Glutamatergic neuron (in vitro differentiated cells): Measurements from ENCODE around the gene CEP63. TPM values are rescaled to one million over a fixed set of nuclear protein-coding genes. Genes with fewer than 3 reads are reported as not detected.

Source experiments
- DNase-seq: peaks from one replicate; pipeline ENCODE4 v3.0.0; 2022
- H3K27ac Mint-ChIP-seq: one replicate; pipeline ENCODE4 v1.8.0; 2020; ENCODE audit warnings: mild to moderate bottlenecking, mixed read lengths, inconsistent platforms; ENCODE audit not compliant: unreplicated experiment
- H3K27me3 Mint-ChIP-seq: one replicate; pipeline ENCODE4 v1.8.0; 2020; ENCODE audit warnings: mild to moderate bottlenecking, moderate library complexity, mixed read lengths, inconsistent platforms; ENCODE audit not compliant: unreplicated experiment
- H3K36me3 Mint-ChIP-seq: one replicate; pipeline ENCODE4 v1.8.0; 2020; ENCODE audit warnings: mild to moderate bottlenecking, mixed read lengths, inconsistent platforms; ENCODE audit not compliant: unreplicated experiment
- H3K4me1 Mint-ChIP-seq: one replicate; pipeline ENCODE4 v1.8.0; 2020; ENCODE audit warnings: mild to moderate bottlenecking, low read depth, mixed read lengths, inconsistent platforms; ENCODE audit not compliant: unreplicated experiment
- H3K4me3 Mint-ChIP-seq: one replicate; pipeline ENCODE4 v1.8.0; 2020; ENCODE audit warnings: mild to moderate bottlenecking, mixed read lengths, inconsistent platforms; ENCODE audit not compliant: unreplicated experiment
- H3K9me3 Mint-ChIP-seq: one replicate; pipeline ENCODE4 v1.8.0; 2020; ENCODE audit warnings: mild to moderate bottlenecking, moderate library complexity, mixed read lengths, inconsistent platforms; ENCODE audit not compliant: unreplicated experiment
- total RNA-seq: library from RNA; stranded (reverse); fragmentation: NEBNext Ultra II Directional; extraction: Animal tissue kit (Norgen Biotek cat#: 25700); gene quantifications from one replicate; pipeline ENCODE4 v1.2.1, GENCODE V29; 2021; ENCODE audit not compliant: unreplicated experiment
- TF ChIP-seq, protein P1 (sequence below): fragments of 200-600 bp; sonication (generic); IDR thresholded peaks from one replicate; pipeline ENCODE4 v1.5.0; 2021; ENCODE audit not compliant: partially characterized antibody, unreplicated experiment

The CEP63 gene
- total RNA-seq, 1 donor from 2014 or later: 37.8 TPM

- DNase-seq: no peak
- no peaks in the 10 kb centered on the region for H3K9me3 Mint-ChIP-seq
- no peaks in the 10 kb centered on the region for H3K36me3 Mint-ChIP-seq
- TF ChIP-seq, protein P1, sequence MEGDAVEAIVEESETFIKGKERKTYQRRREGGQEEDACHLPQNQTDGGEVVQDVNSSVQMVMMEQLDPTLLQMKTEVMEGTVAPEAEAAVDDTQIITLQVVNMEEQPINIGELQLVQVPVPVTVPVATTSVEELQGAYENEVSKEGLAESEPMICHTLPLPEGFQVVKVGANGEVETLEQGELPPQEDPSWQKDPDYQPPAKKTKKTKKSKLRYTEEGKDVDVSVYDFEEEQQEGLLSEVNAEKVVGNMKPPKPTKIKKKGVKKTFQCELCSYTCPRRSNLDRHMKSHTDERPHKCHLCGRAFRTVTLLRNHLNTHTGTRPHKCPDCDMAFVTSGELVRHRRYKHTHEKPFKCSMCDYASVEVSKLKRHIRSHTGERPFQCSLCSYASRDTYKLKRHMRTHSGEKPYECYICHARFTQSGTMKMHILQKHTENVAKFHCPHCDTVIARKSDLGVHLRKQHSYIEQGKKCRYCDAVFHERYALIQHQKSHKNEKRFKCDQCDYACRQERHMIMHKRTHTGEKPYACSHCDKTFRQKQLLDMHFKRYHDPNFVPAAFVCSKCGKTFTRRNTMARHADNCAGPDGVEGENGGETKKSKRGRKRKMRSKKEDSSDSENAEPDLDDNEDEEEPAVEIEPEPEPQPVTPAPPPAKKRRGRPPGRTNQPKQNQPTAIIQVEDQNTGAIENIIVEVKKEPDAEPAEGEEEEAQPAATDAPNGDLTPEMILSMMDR: no peak
- H3K4me1 Mint-ChIP-seq: peaks cover 13% of the 10 kb centered on the region
- H3K4me3 Mint-ChIP-seq: no peak overlapping the region
- peaks cover 1% of the 10 kb centered on the region for H3K27me3 Mint-ChIP-seq
- H3K27ac Mint-ChIP-seq: no peak overlapping the region
Measured at GRCh38 chr3:134466331-134466730, 19.5 kb upstream of the CEP63 start.

GRCh38 chr3:134468519-134468918, 17.3 kb upstream of the CEP63 start:
- H3K9me3 Mint-ChIP-seq: no peaks in the 10 kb centered on the region
- H3K27me3 Mint-ChIP-seq: no peaks in the 10 kb centered on the region
- no peaks in the 10 kb centered on the region for H3K36me3 Mint-ChIP-seq
- DNase-seq: no peak
- H3K4me1 Mint-ChIP-seq: peaks cover 13% of the 10 kb centered on the region
- H3K4me3 Mint-ChIP-seq: no peak overlapping the region
- TF ChIP-seq, protein P1: no peak
- no peak overlapping the region for H3K27ac Mint-ChIP-seq

DNA sequence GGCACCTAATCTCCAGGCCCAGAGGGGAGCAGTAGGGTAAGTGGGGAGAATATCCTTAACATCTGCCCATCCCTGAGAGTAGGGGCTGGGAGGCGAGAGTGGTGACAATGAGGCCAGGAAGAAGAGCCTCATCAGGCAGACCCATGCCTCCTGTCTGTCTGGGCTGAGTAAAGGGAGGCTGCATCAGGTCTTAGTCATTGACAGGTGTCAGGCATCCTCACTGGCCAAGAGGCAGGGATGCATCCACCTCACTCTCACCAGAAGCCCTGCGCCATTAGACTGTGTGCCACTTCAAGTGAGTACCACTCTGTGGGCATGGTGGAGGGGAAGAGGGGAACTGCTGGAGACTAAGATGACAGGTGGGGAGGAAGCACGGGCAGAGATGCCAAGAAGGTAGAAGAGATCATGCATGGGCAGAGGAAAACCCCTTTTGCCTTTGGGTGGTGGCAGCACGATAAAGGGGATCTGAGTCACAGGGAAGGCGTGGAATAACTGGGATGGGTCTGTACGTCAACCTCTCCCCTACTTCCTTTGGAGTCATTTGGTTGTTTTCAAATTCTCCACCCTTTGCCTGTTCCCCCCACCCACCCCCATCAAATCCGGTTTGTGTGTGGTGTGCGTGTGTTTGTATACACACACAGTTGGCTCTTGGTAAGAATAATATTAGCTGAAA, 14.2 kb upstream of the CEP63 start:
- no peak for DNase-seq
- H3K4me1 Mint-ChIP-seq: peaks cover 7% of the 10 kb centered on the region
- H3K4me3 Mint-ChIP-seq: no peak overlapping the region
- H3K36me3 Mint-ChIP-seq: no peaks in the 10 kb centered on the region
- TF ChIP-seq, protein P1: no peak
- no peaks in the 10 kb centered on the region for H3K9me3 Mint-ChIP-seq
- H3K27me3 Mint-ChIP-seq: peaks cover 2% of the 10 kb centered on the region
- no peak overlapping the region for H3K27ac Mint-ChIP-seq

- Mint-ChIP-seq H3K36me3 (no peaks in the 10 kb centered on the region), H3K27me3 (peaks cover 2% of the 10 kb centered on the region), H3K27ac (no peak overlapping the region), H3K9me3 (no peaks in the 10 kb centered on the region), H3K4me3 (no peak overlapping the region), H3K4me1 (peaks cover 5% of the 10 kb centered on the region)
- TF ChIP-seq, protein P1: no peak
- DNase-seq: no peak
Measured at GRCh38 chr3:134472831-134473230, 13.0 kb upstream of the CEP63 start.

- peaks cover 2% of the 10 kb centered on the region for H3K27me3 Mint-ChIP-seq
- H3K27ac Mint-ChIP-seq: no peak overlapping the region
Measured at GRCh38 chr3:134473868-134474546, 11.8 kb upstream of the CEP63 start.

More at GRCh38 chr3:134473868-134474546, 11.8 kb upstream of the CEP63 start:
- DNase-seq: peak; percentile 69
- no peaks in the 10 kb centered on the region for H3K9me3 Mint-ChIP-seq
- H3K36me3 Mint-ChIP-seq: no peaks in the 10 kb centered on the region
- TF ChIP-seq, protein P1: peak; percentile 91
- no peak overlapping the region for H3K4me3 Mint-ChIP-seq
- H3K4me1 Mint-ChIP-seq: no peaks in the 10 kb centered on the region
